Stimulated activated CD4-positive, alpha-beta T cell treated with anti-CD3 and anti-CD28 coated beads, Interleukin-4, amount 100 ng/mL, for 4 hours (primary cell): ENCODE measurements around the gene NBPF12.
"Not testable (repeated sequence)": the region's sequence is repeated elsewhere in the genome, so short reads cannot be mapped to it uniquely, and the experiment has no call there.

Experiments
- DNase-seq, 2 experiments: peaks; one replicate each; pipeline ENCODE4 v3.0.0-alpha.2; 2020

Gene NBPF12

GRCh38 chr1:146985855-146986254, 47.7 kb downstream of the NBPF12 start:
- not testable (repeated sequence) for DNase-seq

GRCh38 chr1:146986450-146986849, 48.3 kb downstream of the NBPF12 start:
- DNase-seq = not testable (repeated sequence)

- not testable (repeated sequence) for DNase-seq
Measured at GRCh38 chr1:146987502-146987901, 49.4 kb downstream of the NBPF12 start.

- not testable (repeated sequence) for DNase-seq
Measured at GRCh38 chr1:146989455-146989854, 51.3 kb downstream of the NBPF12 start.

GRCh38 chr1:147008495-147008894, 70.4 kb downstream of the NBPF12 start:
- DNase-seq = not testable (repeated sequence)

- not testable (repeated sequence) for DNase-seq
Measured at GRCh38 chr1:147026975-147027374, 88.9 kb downstream of the NBPF12 start.

GRCh38 chr1:147030066-147030653, 92.0 kb downstream of the NBPF12 start:
- not testable (repeated sequence) for DNase-seq

- no peak for DNase-seq
Measured at GRCh38 chr1:147039916-147040315, 101.8 kb downstream of the NBPF12 start.

- not testable (repeated sequence) for DNase-seq
Measured at GRCh38 chr1:147042891-147043290, 104.8 kb downstream of the NBPF12 start.

GRCh38 chr1:147044511-147044910, 106.4 kb downstream of the NBPF12 start:
- DNase-seq = not testable (repeated sequence)
